ENCODE results near the gene SLC2A4.
A peak's percentile ranks its signal among the peaks of the same experiment; 100 is the strongest.

Gene SLC2A4

DNA sequence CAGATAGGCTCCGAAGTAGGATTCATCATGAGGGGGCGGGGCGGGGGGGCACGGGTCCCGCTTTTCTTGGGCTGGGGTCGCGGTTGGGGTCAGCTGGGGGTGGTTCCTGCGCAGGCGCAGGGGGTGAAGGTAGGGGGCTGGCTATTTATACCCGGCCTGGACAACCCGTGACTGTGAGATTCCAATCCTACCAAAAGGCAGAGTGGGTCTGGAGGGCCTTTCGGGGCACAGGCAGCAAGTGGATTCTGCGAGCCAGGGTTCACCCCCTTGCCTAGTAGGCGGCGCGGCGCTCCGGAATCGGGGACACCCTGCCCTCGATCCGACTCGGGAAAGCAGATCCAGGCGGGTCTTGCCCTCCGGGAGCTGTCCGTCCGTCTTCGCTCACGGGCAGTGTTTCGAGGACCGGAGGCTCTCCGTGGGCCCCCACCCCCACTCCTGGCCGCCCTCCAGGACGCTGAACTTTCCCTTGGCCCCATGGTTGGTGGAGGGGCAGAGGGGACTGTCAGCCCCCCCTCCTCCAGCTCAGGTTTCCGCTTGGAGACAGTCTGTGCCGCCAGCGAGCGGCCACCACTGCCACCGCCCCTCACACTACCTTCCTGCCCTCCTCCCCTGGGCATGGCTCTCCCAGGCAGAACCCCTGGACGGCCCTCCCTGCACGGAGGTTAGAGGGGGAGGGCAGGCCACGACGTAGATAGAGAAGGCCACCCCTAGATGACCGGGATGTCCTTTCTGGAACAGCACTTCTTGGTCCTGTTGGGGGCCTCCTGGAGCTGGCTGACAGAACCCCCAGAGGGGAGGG, 634 bp downstream of the SLC2A4 start:
- Histone ChIP-seq H3K4me1 (no peaks in the 10 kb centered on the region), H3K27me3 (no peaks in the 10 kb centered on the region), H3K36me3 (no peaks in the 10 kb centered on the region), H3K9me3 (no peaks in the 10 kb centered on the region), H3K4me3 (ENCODE audit: low read depth, low read length) (peak overlapping the region; percentile 55)
- DNase-seq: no peak
- TF ChIP-seq, protein P1, sequence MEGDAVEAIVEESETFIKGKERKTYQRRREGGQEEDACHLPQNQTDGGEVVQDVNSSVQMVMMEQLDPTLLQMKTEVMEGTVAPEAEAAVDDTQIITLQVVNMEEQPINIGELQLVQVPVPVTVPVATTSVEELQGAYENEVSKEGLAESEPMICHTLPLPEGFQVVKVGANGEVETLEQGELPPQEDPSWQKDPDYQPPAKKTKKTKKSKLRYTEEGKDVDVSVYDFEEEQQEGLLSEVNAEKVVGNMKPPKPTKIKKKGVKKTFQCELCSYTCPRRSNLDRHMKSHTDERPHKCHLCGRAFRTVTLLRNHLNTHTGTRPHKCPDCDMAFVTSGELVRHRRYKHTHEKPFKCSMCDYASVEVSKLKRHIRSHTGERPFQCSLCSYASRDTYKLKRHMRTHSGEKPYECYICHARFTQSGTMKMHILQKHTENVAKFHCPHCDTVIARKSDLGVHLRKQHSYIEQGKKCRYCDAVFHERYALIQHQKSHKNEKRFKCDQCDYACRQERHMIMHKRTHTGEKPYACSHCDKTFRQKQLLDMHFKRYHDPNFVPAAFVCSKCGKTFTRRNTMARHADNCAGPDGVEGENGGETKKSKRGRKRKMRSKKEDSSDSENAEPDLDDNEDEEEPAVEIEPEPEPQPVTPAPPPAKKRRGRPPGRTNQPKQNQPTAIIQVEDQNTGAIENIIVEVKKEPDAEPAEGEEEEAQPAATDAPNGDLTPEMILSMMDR (IDR thresholded peaks at IDR 0.05; ENCODE audit: low read depth, low read length): no peak

DNA sequence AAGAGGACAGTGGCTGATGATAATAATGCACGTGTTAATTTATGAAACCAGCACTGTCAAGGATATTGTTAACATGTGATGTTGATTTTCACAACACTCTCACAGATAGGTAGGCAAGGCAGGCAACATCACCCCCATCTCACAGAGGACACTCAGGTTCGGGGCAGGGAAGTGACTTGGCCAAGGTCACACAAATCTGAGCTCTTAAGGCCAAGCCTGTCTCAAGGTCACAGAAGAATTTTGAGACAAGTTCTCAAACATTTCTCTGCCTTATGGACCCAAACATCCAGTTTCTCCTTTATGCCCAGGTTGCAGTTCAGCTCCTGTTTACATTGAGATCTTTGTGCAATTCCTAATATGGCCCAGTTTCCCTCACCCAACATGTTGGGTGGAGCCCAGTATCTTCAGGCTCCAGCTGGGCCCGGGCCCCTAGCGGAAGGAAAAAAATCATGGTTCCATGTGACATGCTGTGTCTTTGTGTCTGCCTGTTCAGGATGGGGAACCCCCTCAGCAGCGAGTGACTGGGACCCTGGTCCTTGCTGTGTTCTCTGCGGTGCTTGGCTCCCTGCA, 1.3 kb downstream of the SLC2A4 start:
- Histone ChIP-seq H3K9me3 (no peaks in the 10 kb centered on the region), H3K4me3 (ENCODE audit: low read depth, low read length) (no peak overlapping the region), H3K36me3 (no peaks in the 10 kb centered on the region), H3K27me3 (no peaks in the 10 kb centered on the region), H3K4me1 (no peaks in the 10 kb centered on the region)
- no peak for DNase-seq
- TF ChIP-seq, protein P1 (IDR thresholded peaks at IDR 0.05; ENCODE audit: low read depth, low read length): no peak

DNA sequence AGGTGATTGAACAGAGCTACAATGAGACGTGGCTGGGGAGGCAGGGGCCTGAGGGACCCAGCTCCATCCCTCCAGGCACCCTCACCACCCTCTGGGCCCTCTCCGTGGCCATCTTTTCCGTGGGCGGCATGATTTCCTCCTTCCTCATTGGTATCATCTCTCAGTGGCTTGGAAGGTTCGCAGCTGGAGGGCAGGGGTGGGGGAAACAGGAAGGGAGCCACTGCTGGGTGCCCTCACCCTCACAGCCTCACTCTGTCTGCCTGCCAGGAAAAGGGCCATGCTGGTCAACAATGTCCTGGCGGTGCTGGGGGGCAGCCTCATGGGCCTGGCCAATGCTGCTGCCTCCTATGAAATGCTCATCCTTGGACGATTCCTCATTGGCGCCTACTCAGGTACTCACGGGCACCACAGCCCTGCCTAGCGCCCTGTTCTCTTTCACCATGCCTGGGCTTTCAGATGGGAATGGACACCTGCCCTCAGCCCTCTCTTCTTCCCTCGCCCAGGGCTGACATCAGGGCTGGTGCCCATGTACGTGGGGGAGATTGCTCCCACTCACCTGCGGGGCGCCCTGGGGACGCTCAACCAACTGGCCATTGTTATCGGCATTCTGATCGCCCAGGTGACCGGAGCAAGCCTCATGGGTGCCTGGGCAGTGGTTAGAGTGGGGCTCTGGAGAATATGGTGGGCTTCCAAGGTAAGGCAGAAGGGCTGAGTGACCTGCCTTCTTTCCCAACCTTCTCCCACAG, 2.1 kb downstream of the SLC2A4 start:
- Histone ChIP-seq H3K4me3 (ENCODE audit: low read depth, low read length) (no peak overlapping the region), H3K9me3 (no peaks in the 10 kb centered on the region), H3K36me3 (no peaks in the 10 kb centered on the region), H3K4me1 (no peaks in the 10 kb centered on the region), H3K27me3 (no peaks in the 10 kb centered on the region)
- DNase-seq: no peak
- TF ChIP-seq, protein P1 (IDR thresholded peaks at IDR 0.05; ENCODE audit: low read depth, low read length): no peak

DNA sequence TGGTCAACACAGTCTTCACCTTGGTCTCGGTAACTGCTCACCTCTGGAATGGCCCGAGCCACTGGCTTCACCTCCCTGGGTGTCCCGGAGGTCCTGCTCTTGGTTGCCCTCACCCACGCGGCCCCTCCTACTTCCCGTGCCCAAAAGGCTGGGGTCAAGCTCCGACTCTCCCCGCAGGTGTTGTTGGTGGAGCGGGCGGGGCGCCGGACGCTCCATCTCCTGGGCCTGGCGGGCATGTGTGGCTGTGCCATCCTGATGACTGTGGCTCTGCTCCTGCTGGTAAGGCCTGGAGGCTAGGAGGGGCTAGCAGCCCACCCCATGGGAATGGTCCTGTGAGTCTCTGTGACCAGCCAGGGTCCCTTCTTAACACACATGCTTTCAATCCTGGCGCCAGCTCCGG, 3.4 kb downstream of the SLC2A4 start:
- DNase-seq: no peak

DNA sequence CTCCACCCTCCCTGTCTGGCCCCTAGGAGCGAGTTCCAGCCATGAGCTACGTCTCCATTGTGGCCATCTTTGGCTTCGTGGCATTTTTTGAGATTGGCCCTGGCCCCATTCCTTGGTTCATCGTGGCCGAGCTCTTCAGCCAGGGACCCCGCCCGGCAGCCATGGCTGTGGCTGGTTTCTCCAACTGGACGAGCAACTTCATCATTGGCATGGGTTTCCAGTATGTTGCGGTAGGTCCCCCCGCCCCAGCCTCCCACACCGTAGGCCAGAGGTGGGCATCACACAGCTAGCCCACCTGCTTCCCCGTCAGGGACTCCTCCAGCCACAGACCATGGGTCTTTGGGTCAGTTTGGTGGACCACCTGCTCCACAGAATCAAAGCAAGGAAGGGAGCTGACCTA, 4.2 kb downstream of the SLC2A4 start:
- TF ChIP-seq, protein P1 (IDR thresholded peaks at IDR 0.05; ENCODE audit: low read depth, low read length): no peak
- Histone ChIP-seq H3K27me3 (peaks cover 4% of the 10 kb centered on the region; the same call in 1 of the 2 replicates), H3K4me3 (ENCODE audit: low read depth, low read length) (no peak overlapping the region), H3K9me3 (no peaks in the 10 kb centered on the region), H3K36me3 (no peaks in the 10 kb centered on the region), H3K4me1 (no peaks in the 10 kb centered on the region)
- no peak for DNase-seq

More for the DNA sequence above, 3.4 kb downstream of the SLC2A4 start:
- Histone ChIP-seq H3K9me3 (no peaks in the 10 kb centered on the region), H3K4me3 (ENCODE audit: low read depth, low read length) (no peak overlapping the region), H3K4me1 (no peaks in the 10 kb centered on the region), H3K36me3 (no peaks in the 10 kb centered on the region), H3K27me3 (no peaks in the 10 kb centered on the region; the same call in 1 of the 2 replicates)
- TF ChIP-seq, protein P1 (IDR thresholded peaks at IDR 0.05; ENCODE audit: low read depth, low read length): no peak
